GM21515 (cell line): ENCODE data around the gene THOC5.

Experiments used
- ATAC-seq: cut with Tn5 transposase; IDR thresholded peaks from one replicate; pipeline ENCODE4 v1.9.1; 2021; ENCODE audit not compliant: unreplicated experiment

Gene THOC5

DNA sequence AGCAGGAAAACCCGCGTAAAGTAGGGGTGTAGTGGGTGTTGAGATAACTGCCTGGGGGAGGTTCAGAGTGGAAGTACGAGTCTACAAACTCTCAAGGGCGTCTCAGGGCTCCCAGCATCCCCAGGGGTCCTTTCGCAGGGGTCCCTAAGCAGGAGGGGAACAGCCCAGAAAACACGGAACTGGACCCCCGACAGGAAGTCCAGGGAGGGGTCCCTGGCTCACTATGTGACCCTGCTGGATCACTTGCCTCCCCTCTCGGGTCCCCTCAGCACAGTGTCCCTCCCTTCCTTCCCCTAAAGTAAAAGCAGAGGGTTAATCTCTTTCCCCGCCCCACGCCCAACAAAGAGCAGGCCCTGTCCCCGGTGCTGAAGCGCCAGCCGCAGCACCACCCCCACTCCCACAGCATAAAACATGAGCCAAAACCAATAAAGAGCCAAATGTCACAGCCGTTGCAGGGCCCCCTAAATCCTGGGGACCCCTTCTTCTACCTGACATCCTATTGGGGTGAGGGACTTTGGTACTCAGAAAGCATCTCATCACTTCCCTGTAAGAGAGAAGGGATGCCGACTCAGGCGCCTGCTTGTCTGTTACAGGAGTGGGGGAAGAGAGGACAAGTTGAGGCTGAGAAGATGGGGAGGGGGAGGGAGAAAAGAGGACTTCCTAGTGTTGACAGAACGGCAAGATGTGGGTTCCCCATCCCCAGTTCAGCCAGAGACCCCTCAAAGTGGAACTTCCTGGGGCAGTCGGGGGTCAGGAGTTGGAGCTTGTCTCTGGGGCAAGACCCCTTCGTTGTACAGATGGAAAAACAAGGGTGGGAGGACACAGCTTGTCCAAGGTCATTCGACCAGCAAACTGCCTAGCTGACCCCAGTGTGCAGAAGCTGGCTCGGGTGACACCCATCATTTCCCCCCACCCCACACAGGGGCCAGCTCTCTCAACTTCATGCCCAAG, 75.0 kb downstream of the THOC5 start:
- ATAC-seq: no peak

GRCh38 chr22:29477723-29478318, 75.7 kb downstream of the THOC5 start:
- ATAC-seq: no peak

DNA sequence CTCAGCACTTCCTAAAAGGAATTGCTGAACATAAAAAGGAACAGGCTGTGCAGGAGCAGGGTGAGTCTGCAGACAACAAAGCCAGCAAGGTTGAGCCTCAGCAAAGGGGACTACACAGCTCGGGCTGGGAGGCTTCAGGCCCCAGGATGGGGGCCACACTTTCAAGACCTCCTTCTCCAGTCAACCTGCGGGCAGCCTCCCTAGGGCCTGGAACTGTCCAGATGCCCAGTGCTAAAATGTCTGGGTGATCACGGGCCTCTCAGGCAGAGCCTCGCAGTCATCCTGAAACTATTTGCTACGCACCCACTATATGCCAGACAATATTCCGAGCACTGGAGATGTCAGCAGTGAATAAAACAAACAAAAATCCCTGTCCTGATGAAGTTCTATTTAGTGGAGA, 77.4 kb downstream of the THOC5 start:
- ATAC-seq: no peak

GRCh38 chr22:29475550-29475949, 78.0 kb downstream of the THOC5 start:
- ATAC-seq: no peak

GRCh38 chr22:29473001-29473400, 80.6 kb downstream of the THOC5 start:
- no peak for ATAC-seq

DNA sequence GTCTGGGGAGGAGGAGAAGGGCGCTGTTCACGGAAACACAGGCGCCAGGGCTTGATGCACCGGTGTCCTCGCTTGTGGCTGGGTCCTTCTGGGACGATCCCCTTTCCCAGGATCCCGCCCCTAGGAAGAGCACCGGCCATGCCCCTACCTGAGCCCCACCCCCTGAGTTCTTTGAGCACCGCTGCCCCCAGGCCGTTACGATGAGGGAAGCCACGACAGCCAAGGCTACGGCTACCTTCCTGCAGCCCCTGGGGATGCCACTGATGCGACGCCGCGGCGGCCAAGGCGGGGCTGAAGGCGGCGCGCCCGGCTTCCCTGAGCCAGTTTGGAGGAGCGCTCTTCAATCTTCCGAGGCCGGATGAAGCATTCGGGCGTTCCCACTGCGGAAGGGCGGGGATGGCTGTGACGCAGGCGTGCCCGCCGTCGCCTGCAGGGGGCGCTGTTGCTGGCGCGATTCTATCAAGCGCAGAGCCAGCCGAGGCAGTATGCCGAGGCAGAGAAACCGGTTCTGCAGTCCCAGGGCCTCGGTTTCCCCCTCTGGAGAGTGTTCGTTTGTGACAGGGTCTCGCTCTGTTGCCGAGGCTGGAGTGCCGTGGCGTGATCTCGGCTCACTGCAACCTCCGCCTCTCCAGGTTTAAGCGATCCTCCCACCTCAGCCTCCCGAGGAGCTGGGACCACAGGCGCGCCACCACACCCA, 83.2 kb downstream of the THOC5 start:
- ATAC-seq: no peak

- ATAC-seq: no peak
Measured at GRCh38 chr22:29469755-29470154, 83.8 kb downstream of the THOC5 start.

DNA sequence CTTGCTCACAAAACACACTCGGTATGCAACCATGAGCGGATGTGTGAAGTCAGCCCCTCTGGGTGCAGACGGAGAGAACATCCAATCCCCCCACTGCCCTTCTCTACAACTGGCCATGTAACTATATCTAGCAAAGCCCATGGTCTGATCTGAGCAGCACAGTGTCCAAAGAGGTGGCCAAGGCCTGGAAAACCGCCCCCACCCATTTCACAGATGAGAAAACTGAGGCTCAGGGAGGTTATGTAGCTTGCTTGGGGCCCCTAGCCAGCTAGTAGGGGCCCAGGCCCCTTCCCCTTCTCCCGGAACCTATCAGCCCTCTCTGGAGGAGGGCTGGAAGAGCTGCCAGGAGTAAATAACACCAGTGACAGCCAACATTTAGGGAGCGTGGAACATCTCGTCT, 89.0 kb downstream of the THOC5 start:
- no peak for ATAC-seq

DNA sequence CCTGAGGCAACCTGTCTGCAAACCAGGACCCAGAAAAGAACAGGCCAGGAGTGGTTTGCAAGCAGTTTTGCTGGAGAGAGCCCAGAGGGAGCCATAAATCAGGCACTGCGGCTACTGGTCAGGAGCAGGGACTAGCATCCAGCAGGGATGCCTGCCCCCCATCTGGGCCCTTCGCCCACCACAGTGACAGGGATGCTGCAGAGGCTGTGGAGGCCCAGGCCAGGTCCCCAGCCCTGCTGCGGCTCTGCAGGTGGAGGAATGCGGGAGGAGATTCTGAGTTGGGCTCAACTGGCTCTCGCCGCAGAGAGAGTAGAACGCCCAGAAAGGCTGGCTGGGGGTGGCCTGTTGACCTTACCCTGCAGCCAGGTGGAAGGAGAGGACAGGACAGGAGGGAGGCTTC, 89.9 kb downstream of the THOC5 start:
- ATAC-seq: no peak

GRCh38 chr22:29461263-29461662, 92.3 kb downstream of the THOC5 start:
- no peak for ATAC-seq

DNA sequence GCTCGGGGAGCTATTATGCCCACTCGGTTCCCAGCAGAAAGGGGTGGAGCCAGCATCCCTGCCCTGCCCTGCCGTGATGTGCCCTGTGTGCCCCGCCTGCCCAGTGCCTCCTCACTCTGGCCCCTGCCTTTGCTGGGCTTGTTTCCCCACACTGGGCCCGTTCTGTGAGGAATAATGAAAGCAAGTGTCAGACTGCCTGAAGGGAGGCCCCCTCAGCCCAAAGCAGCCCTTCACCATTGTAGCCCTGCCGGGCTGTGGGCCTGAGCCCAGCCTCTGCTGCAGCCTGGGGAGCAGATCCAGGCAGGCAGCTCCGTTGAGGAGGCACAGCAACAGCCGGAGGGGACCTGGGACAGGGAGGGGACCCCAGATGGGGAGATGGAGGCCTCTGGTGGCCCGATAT, 93.8 kb downstream of the THOC5 start:
- ATAC-seq: no peak

- ATAC-seq: no peak
Measured at GRCh38 chr22:29458551-29458950, 95.0 kb downstream of the THOC5 start.

DNA sequence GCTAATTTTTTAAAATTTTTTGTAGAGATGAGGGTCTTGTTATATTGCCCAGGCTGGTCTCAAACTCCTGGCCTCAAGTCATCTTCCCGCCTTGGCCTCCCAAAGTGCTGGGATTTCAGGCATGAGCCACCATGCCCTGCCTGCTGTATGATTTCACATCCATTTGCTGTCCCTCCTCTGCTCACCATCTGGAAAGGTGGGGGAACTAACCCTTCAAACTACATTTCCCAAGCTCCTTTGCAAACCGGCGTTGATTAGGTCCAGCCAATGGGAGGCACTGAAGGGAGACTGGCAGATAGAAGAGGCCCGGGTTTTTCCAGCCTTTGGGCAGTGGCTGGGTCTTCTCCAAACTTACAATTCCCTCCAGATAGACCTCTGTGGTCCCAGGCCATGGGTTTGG, 95.8 kb downstream of the THOC5 start:
- no peak for ATAC-seq

GRCh38 chr22:29456211-29456671, 97.3 kb downstream of the THOC5 start:
- ATAC-seq: no peak
